Stimulated activated CD8-positive, alpha-beta memory T cell treated with anti-CD3 and anti-CD28 coated beads, Interleukin-12 subunit alpha, Interleukin-12 subunit beta, amount 100 ng/mL, for 1 hour (primary cell): ENCODE measurements around the gene SDF2.
A peak's percentile ranks its signal among the peaks of the same experiment; 100 is the strongest.

Experiments
- DNase-seq: peaks from one replicate; pipeline ENCODE4 v3.0.0-alpha.2; 2020; ENCODE audit warnings: low read depth

SDF2 gene

GRCh38 chr17:28661635-28662526, at the start of gene SDF2, which contains the start of gene SUPT6H:
SDF2 (minus strand) TSS chr17:28661906; CDS start chr17:28661876, 30 bp downstream.
SUPT6H (plus strand) TSS chr17:28662205; CDS start chr17:28673402, 11,197 bp downstream.
- DNase-seq = peak; percentile 93

GRCh38 chr17:28710861-28711722, 49.4 kb upstream of the SDF2 start:
- DNase-seq = peak; percentile 83

- DNase-seq = no peak
These were observed 45.6 kb upstream of the SDF2 start for GRCh38 chr17:28707339-28707720.

- no peak for DNase-seq
These were observed 45.0 kb upstream of the SDF2 start for GRCh38 chr17:28706471-28707338.

GRCh38 chr17:28705728-28706334, 44.1 kb upstream of the SDF2 start:
- no peak for DNase-seq

GRCh38 chr17:28705074-28705659, 43.5 kb upstream of the SDF2 start:
- DNase-seq = no peak

- DNase-seq = no peak
These were observed 42.6 kb upstream of the SDF2 start for GRCh38 chr17:28704219-28704858.

GRCh38 chr17:28703552-28704218, 42.0 kb upstream of the SDF2 start:
- DNase-seq = no peak

- no peak for DNase-seq
These were observed 41.0 kb upstream of the SDF2 start for GRCh38 chr17:28702752-28703150.

GRCh38 chr17:28702026-28702751, 40.5 kb upstream of the SDF2 start:
- no peak for DNase-seq

- no peak for DNase-seq
These were observed 39.3 kb upstream of the SDF2 start for GRCh38 chr17:28700830-28701492.

- no peak for DNase-seq
These were observed 38.6 kb upstream of the SDF2 start for GRCh38 chr17:28700278-28700677.

GRCh38 chr17:28698253-28698941, 36.7 kb upstream of the SDF2 start:
- no peak for DNase-seq

- DNase-seq = no peak
These were observed 32.2 kb upstream of the SDF2 start for GRCh38 chr17:28693869-28694268.

- no peak for DNase-seq
These were observed 27.3 kb upstream of the SDF2 start for GRCh38 chr17:28689011-28689410.

- no peak for DNase-seq
These were observed 26.8 kb upstream of the SDF2 start for GRCh38 chr17:28688481-28688880.

GRCh38 chr17:28686296-28686695, 24.6 kb upstream of the SDF2 start:
- DNase-seq = no peak

GRCh38 chr17:28685366-28685765, 23.7 kb upstream of the SDF2 start:
- no peak for DNase-seq
